HCT116 (cell line): Measurements from ENCODE around the gene EXOC4. TPM values are rescaled to one million over a fixed set of nuclear protein-coding genes. Genes with fewer than 3 reads are reported as not detected.

Source experiments
- ATAC-seq: fragments of 200-7000 bp; cut with Tn5 transposase; 2 replicates; pipeline ENCODE4 v1.9.1; 2020; ENCODE audit warnings: mild to moderate bottlenecking, moderate library complexity
- BruUV-seq: library from RNA; stranded (reverse); fragments of 400-500 nt; replicated peaks from 2 replicates; lab custom pipeline; 2021; lab: Mats Ljungman, UMichigan
- CTCF ChIA-PET: fragments of 300-600 bp; sonication (Branson Sonifier 250); formaldehyde crosslinking; loops from one replicate; lab custom pipeline; 2021; ENCODE audit warnings: antibody characterized with exemption; lab: Charles Lee
- POLR2A ChIA-PET: fragments of 300-600, 350-600 bp; sonication (Branson Sonifier 250); formaldehyde crosslinking; loops from one replicate; lab custom pipeline; 2021; ENCODE audit warnings: antibody characterized with exemption; lab: Charles Lee
- RAD21 ChIA-PET, 2 experiments: fragments of 300-600 bp; sonication (Branson Sonifier 250); formaldehyde crosslinking; loops; one replicate each; lab custom pipeline; 2023; ENCODE audit warnings: low total read pairs in 2 of 2; ENCODE audit not compliant: uncharacterized antibody in 2 of 2, unreplicated experiment in 2 of 2, low non-redundant PET in 1 of 2; lab: Charles Lee
- DNase-seq: peaks from one replicate; pipeline ENCODE4 v3.0.0-alpha.2; 2010; ENCODE audit warnings: low read depth, low spot score
- H2AFZ ChIP-seq: fragments of 200-600 bp; shearing (Covaris generic), sonication (generic); 2 replicates; pipeline ENCODE4 v1.6.1; 2017; ENCODE audit warnings: low read depth, mixed run types, mixed read lengths, antibody characterized with exemption, low read length; ENCODE audit not compliant: poor library complexity, severe bottlenecking
- H3K27ac ChIP-seq: 2 replicates; pipeline ENCODE4 v1.5.1; 2012; ENCODE audit warnings: low read depth, low read length
- H3K27me3 ChIP-seq: fragments of 200-600 bp; sonication (generic); 2 replicates; pipeline ENCODE4 v1.6.1; 2016; ENCODE audit warnings: mixed run types, low read length, mixed read lengths; ENCODE audit not compliant: insufficient read depth
- H3K36me3 ChIP-seq, 2 experiments: fragments of 200-500 bp in 1 of 2; fragments of 200-600 bp in 1 of 2; sonication (Bioruptor generic) in 1 of 2; sonication (generic) in 1 of 2; 2 replicates each; pipeline versions ENCODE4 v1.5.1 to v1.6.1; 2014 to 2016; ENCODE audit warnings: low read length in 2 of 2, inconsistent platforms in 1 of 2, mixed read lengths in 1 of 2, mixed run types in 1 of 2; ENCODE audit not compliant: insufficient read depth in 2 of 2, control insufficient read depth in 1 of 2
- H3K4me1 ChIP-seq, 2 experiments: fragments of 200-600 bp in 1 of 2; sonication (generic) in 1 of 2; 2 replicates each; pipeline versions ENCODE4 v1.5.1 to v1.6.1; 2012 to 2017; ENCODE audit warnings: low read length in 2 of 2, inconsistent platforms in 1 of 2, mild to moderate bottlenecking in 1 of 2, mixed read lengths in 1 of 2, mixed run types in 1 of 2, moderate library complexity in 1 of 2; ENCODE audit not compliant: insufficient read depth in 2 of 2, control insufficient read depth in 1 of 2
- H3K4me2 ChIP-seq: fragments of 200-600 bp; sonication (generic); 2 replicates; pipeline ENCODE4 v1.6.1; 2017; ENCODE audit warnings: mixed run types, low read length, mixed read lengths
- H3K4me3 ChIP-seq, 2 experiments: fragments of 200-600 bp in 1 of 2; sonication (generic) in 1 of 2; replicated peaks in 1 of 2; 2 replicates each; pipeline ENCODE4 v1.5.1; 2011 to 2016; ENCODE audit warnings: low read length in 2 of 2, control low read depth in 1 of 2, low read depth in 1 of 2, mild to moderate bottlenecking in 1 of 2, mixed read lengths in 1 of 2, mixed run types in 1 of 2
- H3K79me2 ChIP-seq: fragments of 200-600 bp; sonication (generic); 2 replicates; pipeline ENCODE4 v1.6.1; 2017; ENCODE audit warnings: mild to moderate bottlenecking, mixed run types, low read length, moderate library complexity, mixed read lengths; ENCODE audit not compliant: insufficient read depth
- H3K9ac ChIP-seq: fragments of 200-600 bp; sonication (generic); 2 replicates; pipeline ENCODE4 v1.6.1; 2016; ENCODE audit warnings: low read length, mixed read lengths
- H3K9me2 ChIP-seq: fragments of 200-600 bp; sonication (generic), shearing (Covaris generic); 2 replicates; pipeline ENCODE4 v1.6.1; 2017; ENCODE audit warnings: mixed run types, mild to moderate bottlenecking, moderate library complexity; ENCODE audit not compliant: insufficient read depth
- H3K9me3 ChIP-seq, 2 experiments: fragments of 200-500 bp in 1 of 2; fragments of 200-600 bp in 1 of 2; sonication (Bioruptor generic) in 1 of 2; sonication (generic) in 1 of 2; 2 replicates each; pipeline ENCODE4 v1.6.1; 2014 to 2017; ENCODE audit warnings: low read length in 2 of 2, mixed read lengths in 2 of 2, inconsistent platforms in 1 of 2, low read depth in 1 of 2, mild to moderate bottlenecking in 1 of 2, mixed run types in 1 of 2, moderate library complexity in 1 of 2; ENCODE audit not compliant: control insufficient read depth in 1 of 2, insufficient read depth in 1 of 2
- H4K20me1 ChIP-seq: fragments of 200-600 bp; sonication (generic), shearing (Covaris generic); 2 replicates; pipeline ENCODE4 v1.6.1; 2017; ENCODE audit warnings: mixed run types, mild to moderate bottlenecking, moderate library complexity; ENCODE audit not compliant: insufficient read depth
- CBX3 ChIP-seq: IDR thresholded peaks from 2 replicates; pipeline ENCODE4 v1.6.1; 2012; ENCODE audit warnings: low read depth
- CEBPB ChIP-seq: IDR thresholded peaks from 2 replicates; pipeline ENCODE4 v1.6.1; 2012; ENCODE audit warnings: low read depth
- EZH2 ChIP-seq: fragments of 200-600 bp; sonication (generic); IDR thresholded peaks from 2 replicates; pipeline ENCODE4 v1.6.1; 2017; ENCODE audit warnings: antibody characterized with exemption, mixed run types
- POLR2A ChIP-seq: IDR thresholded peaks from 2 replicates; pipeline ENCODE4 v1.7.0; 2011; ENCODE audit warnings: borderline replicate concordance; ENCODE audit not compliant: insufficient read depth, insufficient read length; ENCODE audit errors: extremely low read depth
- POLR2AphosphoS5 ChIP-seq: IDR thresholded peaks from 2 replicates; pipeline ENCODE4 v1.6.1; 2011; ENCODE audit warnings: mild to moderate bottlenecking, low read depth, low read length, moderate library complexity
- RAD21 ChIP-seq: IDR thresholded peaks from 2 replicates; pipeline ENCODE4 v1.6.1; 2012; ENCODE audit warnings: low read depth, mild to moderate bottlenecking
- SP1 ChIP-seq: IDR thresholded peaks from 2 replicates; pipeline ENCODE4 v1.6.1; 2012; ENCODE audit warnings: low read depth
- SRF ChIP-seq: IDR thresholded peaks from 2 replicates; pipeline ENCODE4 v1.6.1; 2012; ENCODE audit warnings: low read depth
- intact Hi-C: fragments of 100-400 bp; cut with micrococcal nuclease; formaldehyde crosslinking; loops from 2 replicates; pipeline ENCODE4 v1.10.0; 2022
- total RNA-seq: library from RNA; stranded (reverse); gene quantifications from one replicate; pipeline ENCODE4 v1.2.1, GENCODE V29; 2021; ENCODE audit not compliant: unreplicated experiment
- TF ChIP-seq, protein P1 (sequence below), 3 experiments: fragments of 200-600 bp in 1 of 3; sonication (generic) in 1 of 3; IDR thresholded peaks in 2 of 3; conservative IDR thresholded peaks in 1 of 3; 2 replicates each; pipeline ENCODE4 v1.5.1; 2012 to 2017; ENCODE audit warnings: low read depth in 2 of 3, low read length in 2 of 3, antibody characterized with exemption in 1 of 3, borderline replicate concordance in 1 of 3, control low read depth in 1 of 3, mild to moderate bottlenecking in 1 of 3, mixed read lengths in 1 of 3, mixed run types in 1 of 3, moderate library complexity in 1 of 3; ENCODE audit not compliant: insufficient read depth in 1 of 3
- TF ChIP-seq, protein P2 (sequence below): IDR thresholded peaks from 2 replicates; pipeline ENCODE4 v1.6.1; 2012

The EXOC4 gene
- total RNA-seq, 1 experiment from 2014 or later = 40.3 TPM

DNA sequence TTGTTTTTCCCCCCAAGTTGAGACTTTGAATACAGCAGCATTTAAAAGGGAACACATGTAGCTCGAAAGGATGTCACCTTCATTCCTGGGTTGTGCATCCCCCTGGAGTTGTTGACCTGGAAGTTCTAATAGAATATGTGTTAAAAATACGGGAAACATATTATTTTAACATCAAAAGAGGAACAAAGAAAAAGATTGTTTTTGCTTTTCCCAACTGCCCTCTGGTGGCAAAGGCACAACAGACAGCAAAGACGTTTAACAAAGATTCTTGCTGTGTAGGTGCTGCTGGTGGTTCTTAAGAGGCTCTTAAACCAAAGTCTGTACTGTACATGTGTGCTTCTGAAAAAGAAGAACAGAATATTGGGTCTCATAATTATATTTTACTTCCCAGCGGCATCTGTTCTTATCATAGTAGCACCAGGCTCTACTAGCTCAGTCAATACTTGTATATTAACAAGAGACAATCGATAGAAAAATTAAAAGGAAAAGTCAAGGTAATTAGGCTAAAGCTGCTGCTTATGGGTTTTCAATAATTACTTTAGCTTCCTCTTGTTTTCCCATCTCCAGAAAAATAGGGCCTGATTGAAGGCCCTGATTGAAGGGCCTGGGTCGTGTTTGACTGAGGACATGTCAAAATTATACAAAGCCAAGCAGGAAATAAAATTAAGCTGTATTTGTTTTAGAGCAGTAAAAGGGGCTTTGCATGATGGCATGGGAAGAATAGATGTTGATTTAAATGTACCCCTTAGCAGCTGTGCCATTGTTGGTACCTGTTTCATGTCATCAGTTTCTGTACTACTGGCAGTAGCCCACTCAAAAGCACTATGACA lies 490.0 kb downstream of the EXOC4 start:
- Histone ChIP-seq H4K20me1 (no peaks in the 10 kb centered on the region), H3K9me3 (no peaks in the 10 kb centered on the region), H3K9ac (no peak overlapping the region), H3K9me2 (no peaks in the 10 kb centered on the region), H3K4me2 (no peak overlapping the region), H3K36me3 (no peaks in the 10 kb centered on the region), H3K79me2 (no peaks in the 10 kb centered on the region), H3K4me1 (no peaks in the 10 kb centered on the region), H3K4me3 (no peak overlapping the region), H3K27ac (no peak overlapping the region), H2AFZ (no peak overlapping the region), H3K27me3 (no peaks in the 10 kb centered on the region)
- BruUV-seq = no TSS peak
- POLR2A ChIA-PET = no interaction called here
- DNase-seq (no peak), ATAC-seq (no peak; the same call in 1 of the 2 replicates)
- CTCF ChIA-PET = interaction anchor here (1.4 kb wide), 1 partner anchor 10 kb away, joined by 3 read pairs; no protein-coding TSS in a partner anchor
- TF ChIP-seq EZH2 = no peak
- TF ChIP-seq POLR2AphosphoS5 = no peak
- TF ChIP-seq SRF = no peak
- TF ChIP-seq, protein P1, sequence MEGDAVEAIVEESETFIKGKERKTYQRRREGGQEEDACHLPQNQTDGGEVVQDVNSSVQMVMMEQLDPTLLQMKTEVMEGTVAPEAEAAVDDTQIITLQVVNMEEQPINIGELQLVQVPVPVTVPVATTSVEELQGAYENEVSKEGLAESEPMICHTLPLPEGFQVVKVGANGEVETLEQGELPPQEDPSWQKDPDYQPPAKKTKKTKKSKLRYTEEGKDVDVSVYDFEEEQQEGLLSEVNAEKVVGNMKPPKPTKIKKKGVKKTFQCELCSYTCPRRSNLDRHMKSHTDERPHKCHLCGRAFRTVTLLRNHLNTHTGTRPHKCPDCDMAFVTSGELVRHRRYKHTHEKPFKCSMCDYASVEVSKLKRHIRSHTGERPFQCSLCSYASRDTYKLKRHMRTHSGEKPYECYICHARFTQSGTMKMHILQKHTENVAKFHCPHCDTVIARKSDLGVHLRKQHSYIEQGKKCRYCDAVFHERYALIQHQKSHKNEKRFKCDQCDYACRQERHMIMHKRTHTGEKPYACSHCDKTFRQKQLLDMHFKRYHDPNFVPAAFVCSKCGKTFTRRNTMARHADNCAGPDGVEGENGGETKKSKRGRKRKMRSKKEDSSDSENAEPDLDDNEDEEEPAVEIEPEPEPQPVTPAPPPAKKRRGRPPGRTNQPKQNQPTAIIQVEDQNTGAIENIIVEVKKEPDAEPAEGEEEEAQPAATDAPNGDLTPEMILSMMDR (IDR thresholded peaks at IDR 0.05 in 2 of 3, conservative IDR thresholded peaks at IDR 0.05 in 1 of 3; ENCODE audit: borderline replicate concordance in 1 of 3, insufficient read depth in 1 of 3, low read depth in 2 of 3, low read length in 2 of 3) = peak; percentile 25 to 60 (median 54); a peak in 5 of 6 replicates
- peak; percentile 57 for TF ChIP-seq RAD21
- intact Hi-C loops = no loop called here
- RAD21 ChIA-PET = no interaction called here

DNA sequence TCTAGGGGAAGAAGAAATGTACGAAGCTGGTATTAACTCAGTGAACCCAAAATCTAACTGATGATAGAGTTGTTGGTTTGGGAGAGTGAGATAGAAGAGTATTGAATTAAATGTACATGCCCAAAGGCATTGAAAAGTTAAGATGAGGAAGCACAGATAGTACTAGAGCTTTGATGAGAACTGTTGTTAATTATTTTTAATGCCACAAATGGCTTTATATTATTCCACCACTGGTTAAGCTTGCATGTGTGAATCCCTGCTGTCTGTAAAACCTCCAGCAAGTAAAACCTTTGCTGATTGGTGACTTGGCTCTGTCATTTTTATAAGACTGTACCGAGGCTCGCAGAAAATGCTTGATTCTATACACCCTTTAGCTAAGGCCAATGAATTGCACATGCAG lies 491.6 kb downstream of the EXOC4 start:
- DNase-seq (no peak), ATAC-seq (no peak)
- ChIA-PET POLR2A (no interaction called here), CTCF (no interaction called here), RAD21 (no interaction called here)
- H3K27ac ChIP-seq = no peak overlapping the region
- no peak overlapping the region for H2AFZ ChIP-seq
- BruUV-seq = no TSS peak
- H3K4me2 ChIP-seq = no peak overlapping the region
- H3K4me3 ChIP-seq = no peak overlapping the region
- intact Hi-C loops = no loop called here
- H3K79me2 ChIP-seq = no peaks in the 10 kb centered on the region
- no peaks in the 10 kb centered on the region for H3K9me3 ChIP-seq
- H3K9me2 ChIP-seq = no peaks in the 10 kb centered on the region
- no peak overlapping the region for H3K9ac ChIP-seq
- no peaks in the 10 kb centered on the region for H3K27me3 ChIP-seq
- no peaks in the 10 kb centered on the region for H3K36me3 ChIP-seq
- TF ChIP-seq POLR2A = no peak
- no peak for TF ChIP-seq CEBPB
- no peak for TF ChIP-seq CBX3
- no peak for TF ChIP-seq SP1
- TF ChIP-seq, protein P2, sequence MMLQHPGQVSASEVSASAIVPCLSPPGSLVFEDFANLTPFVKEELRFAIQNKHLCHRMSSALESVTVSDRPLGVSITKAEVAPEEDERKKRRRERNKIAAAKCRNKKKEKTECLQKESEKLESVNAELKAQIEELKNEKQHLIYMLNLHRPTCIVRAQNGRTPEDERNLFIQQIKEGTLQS = no peak
- no peak for TF ChIP-seq RAD21
- TF ChIP-seq POLR2AphosphoS5 = no peak
- TF ChIP-seq EZH2 = no peak
- H4K20me1 ChIP-seq = no peaks in the 10 kb centered on the region
- H3K4me1 ChIP-seq = no peaks in the 10 kb centered on the region
